ENCODE data around the gene LUZP1.
"Not testable (repeated sequence)": the region's sequence is repeated elsewhere in the genome, so short reads cannot be mapped to it uniquely, and the experiment has no call there.

Gene LUZP1

DNA sequence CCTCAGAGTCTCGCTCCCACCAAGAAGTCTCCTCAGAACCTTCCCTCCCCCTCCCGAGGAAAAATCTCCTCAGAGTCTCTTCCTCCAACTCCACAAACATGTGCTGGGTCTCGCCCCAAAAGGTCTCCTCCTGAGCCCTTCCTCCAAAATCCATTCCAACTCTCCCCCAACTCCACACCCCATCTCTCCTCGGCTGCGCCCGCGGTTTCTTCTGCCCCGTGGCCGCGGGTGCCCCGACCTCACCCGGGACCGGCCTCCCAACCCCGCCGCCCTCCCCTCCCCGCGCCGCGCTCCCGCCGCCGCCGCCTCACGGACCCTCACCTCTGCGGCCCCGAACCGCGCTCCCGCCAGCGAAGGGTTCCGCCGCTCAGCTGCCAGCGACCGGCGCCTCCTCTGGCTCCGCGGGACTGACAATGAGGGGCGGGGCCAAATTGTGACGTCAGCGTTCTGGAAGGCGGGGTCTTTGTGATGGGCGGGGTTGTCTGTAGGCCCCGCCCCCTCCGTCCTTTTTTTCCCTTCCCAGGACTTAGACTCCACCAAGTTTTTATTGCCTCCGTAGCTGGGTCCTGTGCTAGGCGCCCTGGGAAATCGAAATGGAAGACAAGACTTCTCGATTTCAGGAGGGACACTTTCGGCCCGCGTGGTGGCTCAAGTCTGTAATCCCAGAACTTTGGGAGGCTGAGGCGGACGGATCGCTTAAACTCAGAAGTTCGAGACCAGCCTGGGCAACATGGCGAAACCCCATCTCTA lies at the start of gene LUZP1:
Gene LUZP1, minus strand, starts transcription at position 412 of the 750 bp plus-strand sequence.
- peak; percentile 97 for DNase-seq (ENCODE audit: low spot score)

DNA sequence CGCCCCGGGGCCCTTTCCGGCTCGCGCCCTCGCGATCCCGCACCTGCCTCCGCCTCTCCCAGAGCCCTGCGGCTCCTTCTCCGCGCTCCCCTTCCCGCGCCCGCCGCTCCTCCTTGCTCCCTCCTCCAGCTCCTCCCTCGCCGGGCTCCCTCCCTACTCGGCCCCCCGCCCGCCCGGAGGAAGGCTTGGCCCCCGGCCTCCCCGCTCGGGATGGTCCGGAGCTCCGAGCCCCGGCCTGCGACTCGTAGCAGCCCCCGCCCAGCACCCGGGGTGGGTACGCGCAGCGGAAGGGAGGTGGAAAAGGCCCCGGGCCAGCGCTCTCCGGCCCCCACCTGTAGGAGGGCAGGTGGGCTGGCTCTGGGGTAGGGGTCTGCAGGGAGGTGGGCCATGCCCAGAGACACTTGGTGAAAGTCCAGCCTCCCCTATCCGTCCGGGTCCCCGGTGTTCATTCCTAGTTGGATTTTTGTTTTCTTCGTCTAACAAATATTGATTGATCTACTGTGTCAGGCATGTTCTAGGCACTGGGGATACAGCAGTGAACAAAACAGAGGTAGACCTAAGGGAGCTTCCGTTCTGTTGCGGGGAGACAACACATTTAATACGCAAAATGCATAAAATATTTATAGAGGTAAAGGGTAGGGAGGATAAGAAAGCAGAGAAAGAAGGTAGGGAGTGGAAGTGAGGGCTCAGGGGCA lies 48.9 kb upstream of the LUZP1 start, which contains the start of gene HTR1D:
Gene HTR1D, minus strand, starts transcription at position 82 of the 695 bp plus-strand sequence. CDS start 23,283 bp downstream, outside the sequence.
- peak; percentile 74 for DNase-seq (ENCODE audit: low spot score)

DNA sequence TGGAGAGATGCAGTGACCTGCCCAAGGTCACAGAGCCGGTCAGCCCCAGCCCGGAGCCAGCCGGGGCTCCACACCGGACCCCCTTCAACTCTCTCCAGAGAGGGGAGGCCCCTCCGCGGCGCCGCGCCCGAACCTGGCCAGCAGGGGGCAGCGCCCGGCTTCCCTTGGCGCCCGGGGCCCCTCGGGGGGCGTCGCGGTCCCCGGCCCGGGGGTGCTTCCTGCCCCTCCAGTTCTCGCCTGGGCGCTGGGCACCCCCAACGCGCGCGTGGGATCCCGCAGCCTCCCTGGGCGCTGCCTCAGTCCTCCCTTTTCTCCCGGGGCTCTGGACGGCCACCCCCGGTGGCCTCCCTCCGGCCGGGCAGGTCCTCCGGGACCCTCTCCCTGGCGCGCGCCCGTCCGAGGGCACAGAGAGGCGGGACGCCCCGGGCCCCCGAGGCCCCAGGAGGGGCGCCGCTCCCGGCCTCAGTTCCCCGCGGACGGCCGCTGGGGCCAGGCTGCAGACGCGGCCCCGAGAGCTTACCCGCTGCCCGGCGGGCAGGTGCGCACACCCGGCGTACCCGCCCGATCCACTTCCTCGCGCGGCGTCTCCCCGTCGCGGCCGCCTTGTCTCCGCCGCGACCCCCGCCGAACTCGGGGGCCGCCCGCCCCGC lies 48.2 kb upstream of the LUZP1 start:
- peak; percentile 78 for DNase-seq (ENCODE audit: low spot score)

DNA sequence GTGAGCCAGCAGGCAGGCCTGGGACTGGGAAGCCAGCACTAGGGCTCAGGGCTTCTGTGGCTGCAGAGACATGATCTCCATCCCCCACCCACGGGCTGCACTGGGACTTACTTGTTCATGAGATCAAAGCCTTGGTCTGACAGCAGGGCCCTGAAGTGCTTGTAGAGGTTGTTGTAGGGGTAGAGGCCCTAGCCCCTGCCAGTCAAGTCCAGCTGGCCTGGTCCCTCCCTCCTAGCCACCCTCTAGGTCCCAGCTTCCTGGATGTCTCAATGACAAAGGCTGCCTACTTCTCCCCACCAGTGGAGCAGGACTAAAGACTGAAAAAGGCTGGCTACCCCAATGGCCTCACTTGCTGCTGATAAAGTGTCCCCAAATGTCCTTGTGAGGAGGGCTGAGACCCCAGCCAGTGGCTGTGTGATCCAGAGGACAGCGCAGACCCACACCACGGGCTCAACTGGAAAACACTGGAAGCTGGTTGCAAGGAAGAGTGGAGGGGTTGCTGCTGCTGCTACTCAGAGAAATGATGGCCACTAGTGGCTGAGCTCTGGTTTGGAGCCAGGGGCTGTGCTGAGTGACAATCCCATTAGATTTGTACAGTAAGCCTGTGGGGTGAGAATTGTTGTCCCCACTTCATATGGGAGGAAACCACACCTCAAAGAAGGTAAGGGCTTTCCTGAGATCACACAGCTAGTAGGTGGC lies 47.2 kb upstream of the LUZP1 start:
- peak; percentile 50 for DNase-seq (ENCODE audit: low spot score)

DNA sequence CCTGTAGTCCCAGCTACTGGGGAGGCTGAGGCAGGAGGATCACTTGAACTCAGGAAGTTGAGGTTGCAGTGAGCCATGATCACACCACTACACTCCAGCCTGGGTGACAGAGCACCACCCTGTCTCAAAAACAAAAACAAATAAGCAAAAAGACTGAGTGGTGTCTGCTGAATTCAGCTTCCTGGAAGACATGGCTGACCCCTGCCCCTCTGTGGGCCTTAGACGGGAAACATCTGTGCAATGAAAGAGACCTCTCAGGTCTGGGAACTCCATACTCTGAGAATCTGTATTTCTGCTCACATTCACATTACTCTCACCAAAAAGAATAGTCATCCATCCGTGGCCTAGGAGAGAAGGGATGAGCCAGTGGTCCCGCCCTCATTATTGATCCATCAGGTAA lies 46.6 kb upstream of the LUZP1 start:
- DNase-seq (ENCODE audit: low spot score), result no peak

DNA sequence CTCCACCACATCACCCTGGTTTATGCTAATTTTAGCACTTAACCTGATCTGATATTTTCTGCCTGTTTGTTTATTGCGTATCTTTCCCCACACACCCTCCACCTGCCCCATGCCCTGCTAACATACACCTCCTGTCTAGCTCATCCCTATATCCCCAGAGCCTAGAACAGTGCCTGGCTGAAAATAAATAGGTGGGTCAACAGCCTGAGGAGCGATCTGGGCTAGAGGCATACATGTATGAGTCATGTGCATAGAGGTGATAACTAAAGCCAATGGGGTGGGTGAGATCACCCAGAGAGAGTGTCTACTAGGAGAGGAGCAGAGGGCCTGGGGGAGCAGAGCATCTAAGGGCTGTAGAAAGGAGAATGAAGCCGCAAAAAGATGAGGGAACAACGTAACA lies 46.0 kb upstream of the LUZP1 start:
- no peak for DNase-seq (ENCODE audit: low spot score)

DNA sequence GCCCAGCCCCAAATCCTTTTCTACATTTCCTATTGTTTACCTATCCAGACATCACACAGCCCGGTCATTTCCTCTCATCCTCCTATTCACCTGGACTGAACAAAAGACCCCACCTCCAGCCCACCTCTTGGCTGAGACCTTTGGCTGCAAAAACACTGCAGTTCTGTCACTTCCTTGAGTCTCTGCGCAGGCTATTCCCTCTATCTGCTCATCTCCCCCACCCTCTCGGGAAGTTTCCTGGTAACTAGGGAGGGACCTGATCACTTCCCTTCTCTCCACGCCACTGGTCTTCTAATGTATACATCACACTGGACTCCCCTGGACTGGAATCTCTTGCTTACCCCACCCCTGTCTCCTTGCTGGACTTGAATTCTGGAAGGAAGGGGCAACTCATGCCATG lies 43.3 kb upstream of the LUZP1 start:
- DNase-seq (ENCODE audit: low spot score), result no peak

DNA sequence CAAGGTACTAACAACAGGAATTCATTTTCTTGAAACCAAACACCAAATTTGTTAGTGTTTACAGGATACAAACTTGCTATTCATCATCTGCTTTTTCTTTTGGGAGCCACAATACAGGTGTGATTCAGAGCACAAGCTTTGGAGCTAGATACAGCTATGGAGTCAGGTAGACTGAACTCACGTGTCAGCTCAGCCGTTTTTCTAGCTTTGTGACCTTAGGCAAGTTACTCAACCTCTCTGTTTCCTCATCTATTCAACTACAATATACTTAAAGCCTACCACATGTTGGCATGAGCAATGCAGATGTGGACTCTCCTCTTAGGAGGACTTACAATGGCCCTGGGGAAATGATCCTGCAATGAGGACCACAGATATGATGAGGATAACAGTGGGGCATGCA lies 42.3 kb upstream of the LUZP1 start:
- DNase-seq (ENCODE audit: low spot score), result no peak

DNA sequence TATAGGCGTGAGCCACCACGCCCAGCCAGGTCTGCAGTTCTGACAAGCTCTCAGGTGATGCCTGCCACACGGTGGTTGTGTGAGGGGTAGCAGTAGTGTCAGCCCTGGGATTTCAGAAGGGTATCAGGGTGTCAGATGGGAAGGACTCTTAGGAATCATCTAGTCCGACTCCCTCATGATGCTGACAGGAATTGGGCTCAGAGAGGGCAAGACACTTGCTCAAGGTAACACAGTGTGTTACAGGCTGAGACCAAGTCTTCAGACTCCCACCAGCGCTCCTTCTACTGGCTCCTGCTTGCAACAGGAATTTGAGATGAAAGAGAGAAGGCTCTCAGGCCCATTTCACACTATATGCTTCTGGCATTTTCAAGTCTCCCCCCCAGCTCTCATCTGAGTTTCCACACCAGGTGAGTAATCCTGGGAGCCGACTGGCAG lies 41.7 kb upstream of the LUZP1 start:
- no peak for DNase-seq (ENCODE audit: low spot score)

DNA sequence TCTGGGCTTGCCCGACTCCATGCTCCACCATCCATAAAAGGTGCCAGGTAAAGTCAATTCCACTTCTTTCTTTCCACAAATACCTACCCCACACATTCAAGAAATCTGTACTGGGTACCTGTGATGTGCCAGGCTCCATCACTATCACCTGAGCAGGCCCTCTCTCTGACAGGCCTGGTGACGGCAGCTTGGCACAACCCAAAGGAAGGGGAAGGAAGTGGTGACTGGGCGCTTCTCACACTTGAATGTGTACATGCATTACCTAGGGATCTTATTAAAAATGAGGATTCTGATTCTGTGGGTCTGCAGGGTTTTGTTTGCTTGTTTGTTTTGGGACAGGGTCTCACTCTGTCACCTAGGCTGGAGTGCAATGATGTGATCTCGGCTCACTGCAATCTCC lies 41.1 kb upstream of the LUZP1 start:
- DNase-seq (ENCODE audit: low spot score), result no peak

DNA sequence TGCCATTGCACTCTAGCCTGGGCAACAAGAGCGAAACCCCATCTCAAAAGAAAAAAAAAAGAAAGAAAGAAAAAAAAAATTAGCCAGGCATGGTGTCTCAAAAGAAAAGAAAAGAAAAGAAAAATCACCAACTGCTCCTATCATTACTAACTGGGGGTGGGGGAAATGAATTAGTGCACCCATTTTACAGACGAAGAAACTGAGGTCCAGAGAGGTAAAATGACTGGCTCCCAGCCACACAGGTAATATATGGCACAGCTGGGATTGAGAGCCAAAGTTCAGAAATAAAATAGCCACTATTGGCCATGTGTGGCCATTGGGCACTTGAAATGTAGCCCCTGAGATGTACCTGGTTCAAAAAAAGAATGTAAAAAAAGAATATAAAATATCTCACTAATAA lies 39.9 kb upstream of the LUZP1 start:
- DNase-seq (ENCODE audit: low spot score), result no peak

DNA sequence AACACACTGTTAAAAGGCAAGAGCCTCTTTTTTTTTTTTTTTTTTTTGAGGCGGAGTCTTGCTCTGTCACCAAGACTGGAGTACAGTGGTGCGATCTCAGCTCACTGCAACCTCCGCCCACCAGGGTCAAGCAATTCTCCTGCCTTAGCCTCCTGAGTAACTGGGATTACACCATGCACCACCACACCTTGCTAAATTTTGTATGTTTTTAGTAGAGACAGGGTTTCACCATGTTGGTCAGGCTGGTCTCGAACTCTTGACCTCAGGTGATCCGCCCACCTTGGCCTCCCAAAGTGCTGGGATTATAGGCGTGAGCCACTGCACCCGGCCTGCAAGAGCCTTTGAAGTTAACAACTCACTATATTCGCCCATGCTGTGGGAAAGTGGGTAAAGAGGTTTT lies 39.1 kb upstream of the LUZP1 start:
- DNase-seq (ENCODE audit: low spot score), result not testable (repeated sequence)

DNA sequence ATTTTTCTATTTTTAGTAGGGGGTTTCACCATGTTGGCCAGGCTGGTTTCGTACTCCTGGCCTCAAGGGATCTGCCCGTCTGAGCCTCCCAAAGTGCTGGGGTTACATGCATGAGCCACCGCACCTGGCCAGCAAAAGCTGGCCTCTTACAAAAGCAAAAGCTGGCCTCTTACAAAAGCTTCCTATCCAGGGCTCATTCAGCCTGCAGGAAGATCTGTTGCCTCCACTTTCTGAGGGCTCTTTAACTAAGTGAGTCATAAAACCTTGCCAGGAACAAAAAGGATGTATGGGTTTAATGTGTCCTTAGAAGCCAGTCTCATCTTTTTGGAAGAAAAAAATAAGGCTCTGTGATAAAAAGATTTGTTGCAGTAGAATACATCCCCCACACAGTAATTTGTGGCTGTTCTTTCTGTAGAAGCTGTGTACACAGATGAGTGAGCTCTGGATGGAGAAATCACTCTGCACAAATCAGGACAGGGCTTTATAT lies 33.6 kb upstream of the LUZP1 start:
- DNase-seq (ENCODE audit: low spot score), result no peak

DNA sequence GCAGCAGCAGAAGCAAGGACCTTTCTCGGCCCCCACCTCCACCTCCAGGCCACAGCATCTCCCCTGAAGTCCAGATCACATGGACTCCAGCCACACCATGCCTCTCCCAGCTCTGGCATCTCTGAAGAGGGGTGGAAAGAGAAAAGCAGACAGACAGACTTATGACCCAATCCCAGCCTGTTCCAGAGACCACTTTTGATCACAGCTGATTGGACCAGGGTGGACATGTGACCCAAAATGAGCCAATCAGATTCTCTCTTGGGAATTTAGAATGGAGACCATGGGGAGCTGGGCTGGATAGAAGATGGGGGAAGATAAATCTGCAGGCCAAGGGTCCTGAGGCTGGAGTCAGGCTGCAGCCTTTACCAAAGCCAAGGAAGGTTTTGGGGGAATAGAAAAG lies 32.2 kb upstream of the LUZP1 start:
- no peak for DNase-seq (ENCODE audit: low spot score)

DNA sequence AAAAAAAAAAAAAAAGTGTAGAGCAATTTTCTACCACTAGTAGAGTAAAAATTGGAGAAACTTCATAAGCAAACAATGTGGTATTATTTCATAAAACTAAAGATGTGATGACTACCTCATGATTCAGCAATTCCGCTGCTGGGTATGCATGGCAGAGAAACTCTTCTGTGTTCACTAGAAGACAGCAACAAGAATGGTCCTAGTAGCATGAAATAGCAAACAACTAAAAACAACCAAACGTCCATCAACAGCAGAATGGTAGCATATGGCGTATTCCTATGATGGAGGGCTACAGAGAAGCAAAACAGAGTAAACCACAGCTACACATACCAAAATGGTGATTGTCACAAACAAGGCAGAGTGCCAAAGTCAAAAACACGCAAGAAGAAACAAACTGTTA lies 29.7 kb upstream of the LUZP1 start:
- no peak for DNase-seq (ENCODE audit: low spot score)

DNA sequence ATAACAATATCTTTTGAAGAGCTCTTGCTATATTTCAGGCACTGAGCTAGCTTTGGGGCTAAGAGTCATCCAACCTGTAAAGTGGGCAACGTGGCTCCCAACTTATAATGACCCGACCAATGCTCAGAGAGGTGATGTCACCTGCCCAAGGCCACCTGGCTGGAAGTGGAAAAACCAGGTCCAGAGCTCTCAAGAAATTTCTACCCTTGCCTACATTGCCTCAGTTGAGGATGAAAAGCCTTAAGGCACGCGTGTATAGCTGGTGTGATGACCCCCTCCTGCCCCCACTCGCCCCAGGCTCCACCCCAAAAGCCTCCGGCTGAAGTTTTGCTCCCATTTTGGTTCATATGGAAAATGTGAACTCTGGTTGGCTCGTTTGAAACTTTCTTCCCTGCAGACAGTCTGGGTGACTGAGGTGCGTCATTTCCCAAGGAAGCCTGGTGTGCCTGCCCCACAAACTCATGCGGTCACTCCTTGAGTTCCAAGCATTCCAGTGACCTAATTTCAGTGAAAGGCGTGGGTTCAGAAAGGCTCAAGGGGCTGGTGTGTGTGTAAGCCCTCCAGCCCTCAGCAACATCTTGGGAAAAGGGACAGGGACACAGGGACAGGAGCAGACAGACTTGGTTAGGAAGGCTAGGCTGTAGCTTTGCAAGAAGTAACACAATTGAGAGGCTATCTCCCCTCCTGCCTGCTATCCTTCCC lies 28.1 kb upstream of the LUZP1 start:
- no peak for DNase-seq (ENCODE audit: low spot score)

DNA sequence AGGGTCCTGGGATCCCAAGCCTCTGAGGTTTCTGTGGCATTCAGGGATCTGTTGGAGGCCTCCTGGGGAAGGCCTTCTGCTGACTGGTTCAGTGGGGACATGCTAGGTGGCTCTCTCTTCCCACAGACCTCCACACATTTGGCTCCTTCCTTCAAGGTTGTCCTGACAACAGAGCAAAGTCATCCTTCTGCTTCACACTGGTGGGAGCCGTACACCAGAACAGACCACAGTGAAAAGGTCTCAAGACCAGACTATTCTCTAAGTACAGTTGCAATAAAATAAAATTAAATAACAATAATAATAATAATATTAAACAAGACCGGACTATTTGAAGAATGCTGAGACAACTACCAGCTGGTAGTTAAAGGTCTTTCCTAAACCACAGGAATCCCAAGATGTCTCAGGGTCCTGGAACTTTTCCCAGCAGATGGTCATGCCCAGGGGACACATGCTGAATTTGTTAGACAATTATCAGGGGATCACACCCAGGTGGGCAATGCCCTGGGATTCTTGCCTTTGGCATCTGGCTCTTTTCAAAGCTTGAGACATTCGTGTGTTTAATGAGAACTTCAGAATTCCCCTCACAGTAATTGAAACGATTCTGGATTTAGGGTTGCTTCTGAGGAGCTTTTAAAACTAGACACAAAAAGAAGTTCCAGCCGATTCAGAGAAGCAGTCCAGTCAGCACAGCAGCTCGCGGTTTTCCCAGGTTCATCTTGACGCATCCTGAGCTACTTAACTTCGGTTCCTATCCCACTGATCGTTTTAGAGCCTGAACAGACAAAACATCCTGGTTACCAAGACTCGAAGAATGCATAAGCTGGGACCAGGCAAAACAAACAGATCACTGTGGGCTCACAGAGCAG lies 25.7 kb upstream of the LUZP1 start:
- DNase-seq (ENCODE audit: low spot score), result no peak

DNA sequence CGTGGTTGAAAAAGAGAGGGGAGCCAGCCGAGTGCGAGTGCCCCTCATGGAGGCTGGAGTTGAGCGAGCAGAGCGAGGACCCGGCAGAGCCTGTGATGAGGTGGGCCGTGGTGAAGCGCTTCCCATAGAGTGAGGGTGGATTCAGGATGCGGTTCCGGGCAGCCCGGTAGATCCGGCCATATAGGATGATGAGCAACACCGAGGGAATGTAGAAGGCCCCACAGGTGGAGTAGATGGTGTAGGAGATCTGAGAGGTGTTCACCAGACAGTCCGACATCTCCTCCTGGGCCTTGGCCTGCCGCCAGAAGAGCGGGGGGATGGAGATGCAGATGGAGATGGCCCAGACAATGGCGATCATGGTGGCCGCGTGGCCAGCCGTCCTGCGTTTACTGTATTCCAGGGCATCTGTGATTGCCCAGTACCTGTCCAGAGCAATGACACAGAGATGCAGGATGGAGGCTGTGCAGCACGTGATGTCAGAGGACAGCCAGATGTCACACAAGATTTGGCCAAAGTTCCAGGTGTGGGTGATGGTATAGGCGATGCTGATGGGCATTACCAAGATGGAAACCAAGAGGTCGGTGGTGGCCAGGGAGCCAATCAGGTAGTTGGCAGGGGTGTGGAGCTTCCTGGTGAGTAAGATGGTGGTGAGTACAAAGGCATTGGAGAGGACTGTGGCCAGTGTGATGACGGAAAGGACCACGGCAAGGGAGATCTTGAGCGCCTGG lies 24.9 kb upstream of the LUZP1 start:
- DNase-seq (ENCODE audit: low spot score), result no peak

DNA sequence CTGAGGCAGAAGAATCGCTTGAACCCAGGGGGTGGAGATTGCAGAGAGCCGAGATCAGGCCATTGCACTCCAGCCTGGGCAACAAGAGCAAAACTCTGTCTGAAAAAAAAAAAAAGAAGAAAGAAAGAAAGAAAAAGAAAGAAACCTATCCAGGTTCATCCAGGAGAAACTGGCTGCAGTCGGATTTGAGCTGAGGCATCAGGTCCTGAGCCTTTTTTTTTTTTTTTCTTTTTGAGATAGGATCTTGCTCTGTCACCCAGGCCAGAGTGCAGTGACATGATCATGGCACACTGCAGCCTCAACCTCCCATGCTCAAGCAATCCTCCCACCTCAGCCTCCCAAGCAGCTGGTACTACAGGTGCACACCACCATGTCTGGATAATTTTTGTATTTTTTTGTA lies 22.5 kb upstream of the LUZP1 start:
- no peak for DNase-seq (ENCODE audit: low spot score)

DNA sequence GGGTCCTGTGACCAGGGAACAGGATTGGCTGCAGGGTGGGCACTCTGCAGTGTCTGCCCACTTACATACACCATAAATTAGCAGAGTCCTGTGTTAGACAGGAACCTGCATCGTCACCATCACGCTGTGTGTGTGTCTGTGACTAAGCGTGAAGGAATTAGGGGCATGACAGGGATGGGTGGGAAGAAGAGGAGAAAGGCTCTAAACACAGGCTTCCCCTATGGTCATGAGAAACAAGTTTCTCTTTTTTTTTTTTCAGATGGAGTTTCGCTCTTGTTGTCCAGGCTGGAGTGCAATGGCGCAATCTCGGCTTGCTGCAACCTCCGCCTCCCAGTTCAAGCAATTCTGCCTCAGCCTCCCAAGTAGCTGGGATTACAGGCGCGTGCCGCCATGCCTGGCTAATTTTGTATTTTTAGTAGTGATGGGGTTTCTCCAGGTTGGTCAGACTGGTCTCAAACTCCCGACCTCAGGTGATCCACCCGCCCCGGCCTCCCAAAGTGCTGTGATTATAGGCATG lies 20.3 kb upstream of the LUZP1 start:
- not testable (repeated sequence) for DNase-seq (ENCODE audit: low spot score)
